DND-41 (cell line): ENCODE measurements around the gene KLF6.

Experiments used
- CTCF ChIP-seq: IDR thresholded peaks from 2 replicates; pipeline ENCODE4 v1.5.1; 2012; ENCODE audit warnings: borderline replicate concordance, low read length, moderate library complexity, mild to moderate bottlenecking; ENCODE audit not compliant: poor library complexity, severe bottlenecking; ENCODE audit errors: extremely low read depth
- EZH2 ChIP-seq: IDR thresholded peaks from 3 replicates; pipeline ENCODE4 v1.6.1; 2012; ENCODE audit warnings: borderline replicate concordance, low read depth, mild to moderate bottlenecking, moderate library complexity, low read length, inconsistent platforms; ENCODE audit not compliant: severe bottlenecking

- TF ChIP-seq CTCF (peak; percentile 12), EZH2 (no peak)
Observed at GRCh38 chr10:3784510-3785250, at the start of gene KLF6.
